H1 (cell line): Measurements from ENCODE around the gene SLC25A17. TPM values are rescaled to one million over a fixed set of nuclear protein-coding genes. Genes with fewer than 3 reads are reported as not detected.

Experiments used
- CBX8 ChIP-seq: fragments of 300-800, 300-1000 bp; sonication (generic); IDR thresholded peaks from 2 replicates; pipeline ENCODE4 v1.7.1; 2016; ENCODE audit warnings: low read depth, low read length, borderline replicate concordance
- GABPA ChIP-seq: IDR thresholded peaks from 2 replicates; pipeline ENCODE4 v1.6.1; 2011; ENCODE audit warnings: mild to moderate bottlenecking, low read length, moderate library complexity, borderline replicate concordance; ENCODE audit not compliant: insufficient read depth
- KDM5A ChIP-seq: fragments of 200-600 bp; IDR thresholded peaks from 2 replicates; pipeline ENCODE4 v1.7.1; 2012; ENCODE audit warnings: mild to moderate bottlenecking, low read length, inconsistent platforms, mixed read lengths
- RAD21 ChIP-seq, 2 experiments: IDR thresholded peaks in 1 of 2; conservative IDR thresholded peaks in 1 of 2; 2 replicates each; pipeline ENCODE4 v1.6.1; 2011; ENCODE audit warnings: low read depth in 2 of 2, low read length in 2 of 2, improper control_type of control experiment in 1 of 2, inconsistent platforms in 1 of 2, mild to moderate bottlenecking in 1 of 2, moderate library complexity in 1 of 2
- RNF2 ChIP-seq: fragments of 200-900, 300-1000 bp; sonication (generic); IDR thresholded peaks from 2 replicates; pipeline ENCODE4 v1.7.1; 2016; ENCODE audit warnings: borderline replicate concordance, low read depth, mild to moderate bottlenecking, antibody characterized with exemption, low read length; ENCODE audit not compliant: poor library complexity, severe bottlenecking; ENCODE audit errors: missing control alignments
- RXRA ChIP-seq: IDR thresholded peaks from 2 replicates; pipeline ENCODE4 v1.6.1; 2011; ENCODE audit warnings: low read depth, mild to moderate bottlenecking, low read length, moderate library complexity; ENCODE audit not compliant: insufficient read depth
- SIN3A ChIP-seq, 2 experiments: IDR thresholded peaks in 1 of 2; conservative IDR thresholded peaks in 1 of 2; 2 replicates each; pipeline ENCODE4 v1.6.1; 2011 to 2012; ENCODE audit warnings: low read length in 2 of 2, improper control_type of control experiment in 1 of 2, low read depth in 1 of 2, mild to moderate bottlenecking in 1 of 2
- SIRT6 ChIP-seq: IDR thresholded peaks from one replicate; pipeline ENCODE4 v1.7.1; 2012; ENCODE audit warnings: low read length, inconsistent platforms
- TAF7 ChIP-seq: optimal IDR thresholded peaks from 2 replicates; pipeline ENCODE3; 2011; ENCODE audit warnings: low read depth, mild to moderate bottlenecking, inconsistent platforms, low read length, moderate library complexity, borderline replicate concordance
- TEAD4 ChIP-seq: IDR thresholded peaks from 2 replicates; pipeline ENCODE4 v1.6.1; 2012; ENCODE audit warnings: low read depth, low read length, inconsistent platforms, mixed read lengths
- polyA plus RNA-seq, 7 experiments: library from polyadenylated mRNA; depleted of rRNA in 3 of 7; stranded (reverse) in 5 of 7; unstranded in 2 of 7; fragments of >200 nt in 5 of 7; fragments of 200-250 nt in 2 of 7; gene quantifications; 1 replicate in 5 of 7; 2 replicates in 1 of 7; 4 replicates in 1 of 7; pipeline versions ENCODE4 v1.2.1 to v1.2.3, GENCODE V29; 2011 to 2013; ENCODE audit warnings: missing spikeins in 2 of 7, mixed read lengths in 2 of 7
- total RNA-seq: library from RNA; stranded (reverse); fragmentation: NEBNext Ultra II Directional; extraction: Animal tissue kit (Norgen Biotek cat#: 25700); gene quantifications from 2 replicates; pipeline ENCODE4 v1.2.1, GENCODE V29; 2021
- TF ChIP-seq, protein P1 (sequence below): fragments of 300-600 bp; sonication (generic); IDR thresholded peaks from 2 replicates; pipeline ENCODE4 v1.7.1; 2012; ENCODE audit warnings: low read length, moderate library complexity, mild to moderate bottlenecking, inconsistent platforms; ENCODE audit not compliant: insufficient replicate concordance

Gene SLC25A17
- total and polyA plus RNA-seq, 2 of the 8 experiments (the other 6 are each of a cell fraction or from before 2014, with no cell fraction given) = 17.9 to 40.4 TPM

GRCh38 chr22:40749829-40750228, 69.3 kb downstream of the SLC25A17 start (continued):
- TF ChIP-seq, protein P1, sequence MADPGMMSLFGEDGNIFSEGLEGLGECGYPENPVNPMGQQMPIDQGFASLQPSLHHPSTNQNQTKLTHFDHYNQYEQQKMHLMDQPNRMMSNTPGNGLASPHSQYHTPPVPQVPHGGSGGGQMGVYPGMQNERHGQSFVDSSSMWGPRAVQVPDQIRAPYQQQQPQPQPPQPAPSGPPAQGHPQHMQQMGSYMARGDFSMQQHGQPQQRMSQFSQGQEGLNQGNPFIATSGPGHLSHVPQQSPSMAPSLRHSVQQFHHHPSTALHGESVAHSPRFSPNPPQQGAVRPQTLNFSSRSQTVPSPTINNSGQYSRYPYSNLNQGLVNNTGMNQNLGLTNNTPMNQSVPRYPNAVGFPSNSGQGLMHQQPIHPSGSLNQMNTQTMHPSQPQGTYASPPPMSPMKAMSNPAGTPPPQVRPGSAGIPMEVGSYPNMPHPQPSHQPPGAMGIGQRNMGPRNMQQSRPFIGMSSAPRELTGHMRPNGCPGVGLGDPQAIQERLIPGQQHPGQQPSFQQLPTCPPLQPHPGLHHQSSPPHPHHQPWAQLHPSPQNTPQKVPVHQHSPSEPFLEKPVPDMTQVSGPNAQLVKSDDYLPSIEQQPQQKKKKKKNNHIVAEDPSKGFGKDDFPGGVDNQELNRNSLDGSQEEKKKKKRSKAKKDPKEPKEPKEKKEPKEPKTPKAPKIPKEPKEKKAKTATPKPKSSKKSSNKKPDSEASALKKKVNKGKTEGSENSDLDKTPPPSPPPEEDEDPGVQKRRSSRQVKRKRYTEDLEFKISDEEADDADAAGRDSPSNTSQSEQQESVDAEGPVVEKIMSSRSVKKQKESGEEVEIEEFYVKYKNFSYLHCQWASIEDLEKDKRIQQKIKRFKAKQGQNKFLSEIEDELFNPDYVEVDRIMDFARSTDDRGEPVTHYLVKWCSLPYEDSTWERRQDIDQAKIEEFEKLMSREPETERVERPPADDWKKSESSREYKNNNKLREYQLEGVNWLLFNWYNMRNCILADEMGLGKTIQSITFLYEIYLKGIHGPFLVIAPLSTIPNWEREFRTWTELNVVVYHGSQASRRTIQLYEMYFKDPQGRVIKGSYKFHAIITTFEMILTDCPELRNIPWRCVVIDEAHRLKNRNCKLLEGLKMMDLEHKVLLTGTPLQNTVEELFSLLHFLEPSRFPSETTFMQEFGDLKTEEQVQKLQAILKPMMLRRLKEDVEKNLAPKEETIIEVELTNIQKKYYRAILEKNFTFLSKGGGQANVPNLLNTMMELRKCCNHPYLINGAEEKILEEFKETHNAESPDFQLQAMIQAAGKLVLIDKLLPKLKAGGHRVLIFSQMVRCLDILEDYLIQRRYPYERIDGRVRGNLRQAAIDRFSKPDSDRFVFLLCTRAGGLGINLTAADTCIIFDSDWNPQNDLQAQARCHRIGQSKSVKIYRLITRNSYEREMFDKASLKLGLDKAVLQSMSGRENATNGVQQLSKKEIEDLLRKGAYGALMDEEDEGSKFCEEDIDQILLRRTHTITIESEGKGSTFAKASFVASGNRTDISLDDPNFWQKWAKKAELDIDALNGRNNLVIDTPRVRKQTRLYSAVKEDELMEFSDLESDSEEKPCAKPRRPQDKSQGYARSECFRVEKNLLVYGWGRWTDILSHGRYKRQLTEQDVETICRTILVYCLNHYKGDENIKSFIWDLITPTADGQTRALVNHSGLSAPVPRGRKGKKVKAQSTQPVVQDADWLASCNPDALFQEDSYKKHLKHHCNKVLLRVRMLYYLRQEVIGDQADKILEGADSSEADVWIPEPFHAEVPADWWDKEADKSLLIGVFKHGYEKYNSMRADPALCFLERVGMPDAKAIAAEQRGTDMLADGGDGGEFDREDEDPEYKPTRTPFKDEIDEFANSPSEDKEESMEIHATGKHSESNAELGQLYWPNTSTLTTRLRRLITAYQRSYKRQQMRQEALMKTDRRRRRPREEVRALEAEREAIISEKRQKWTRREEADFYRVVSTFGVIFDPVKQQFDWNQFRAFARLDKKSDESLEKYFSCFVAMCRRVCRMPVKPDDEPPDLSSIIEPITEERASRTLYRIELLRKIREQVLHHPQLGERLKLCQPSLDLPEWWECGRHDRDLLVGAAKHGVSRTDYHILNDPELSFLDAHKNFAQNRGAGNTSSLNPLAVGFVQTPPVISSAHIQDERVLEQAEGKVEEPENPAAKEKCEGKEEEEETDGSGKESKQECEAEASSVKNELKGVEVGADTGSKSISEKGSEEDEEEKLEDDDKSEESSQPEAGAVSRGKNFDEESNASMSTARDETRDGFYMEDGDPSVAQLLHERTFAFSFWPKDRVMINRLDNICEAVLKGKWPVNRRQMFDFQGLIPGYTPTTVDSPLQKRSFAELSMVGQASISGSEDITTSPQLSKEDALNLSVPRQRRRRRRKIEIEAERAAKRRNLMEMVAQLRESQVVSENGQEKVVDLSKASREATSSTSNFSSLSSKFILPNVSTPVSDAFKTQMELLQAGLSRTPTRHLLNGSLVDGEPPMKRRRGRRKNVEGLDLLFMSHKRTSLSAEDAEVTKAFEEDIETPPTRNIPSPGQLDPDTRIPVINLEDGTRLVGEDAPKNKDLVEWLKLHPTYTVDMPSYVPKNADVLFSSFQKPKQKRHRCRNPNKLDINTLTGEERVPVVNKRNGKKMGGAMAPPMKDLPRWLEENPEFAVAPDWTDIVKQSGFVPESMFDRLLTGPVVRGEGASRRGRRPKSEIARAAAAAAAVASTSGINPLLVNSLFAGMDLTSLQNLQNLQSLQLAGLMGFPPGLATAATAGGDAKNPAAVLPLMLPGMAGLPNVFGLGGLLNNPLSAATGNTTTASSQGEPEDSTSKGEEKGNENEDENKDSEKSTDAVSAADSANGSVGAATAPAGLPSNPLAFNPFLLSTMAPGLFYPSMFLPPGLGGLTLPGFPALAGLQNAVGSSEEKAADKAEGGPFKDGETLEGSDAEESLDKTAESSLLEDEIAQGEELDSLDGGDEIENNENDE = no peak
- no peak for TF ChIP-seq CBX8
- TF ChIP-seq GABPA = no peak
- TF ChIP-seq TAF7 = no peak
- no peak for TF ChIP-seq SIRT6
- TF ChIP-seq KDM5A = no peak
- no peak for TF ChIP-seq RNF2
- no peak for TF ChIP-seq SIN3A (conservative IDR thresholded peaks at IDR 0.05 in 1 of 2, IDR thresholded peaks at IDR 0.05 in 1 of 2; ENCODE audit: low read depth in 1 of 2, low read length in 2 of 2)
- no peak for TF ChIP-seq RXRA
- no peak for TF ChIP-seq TEAD4
- no peak for TF ChIP-seq RAD21 (IDR thresholded peaks at IDR 0.05 in 1 of 2, conservative IDR thresholded peaks at IDR 0.05 in 1 of 2; ENCODE audit: low read depth in 2 of 2, low read length in 2 of 2)
